Activated CD4-positive, alpha-beta T cell treated with anti-CD3 and anti-CD28 coated beads, Interleukin-2, amount 50 U/mL, for 4 hours (primary cell): ENCODE results near the gene TMPRSS3.

Experiments
- DNase-seq, 2 experiments: peaks; one replicate each; pipeline ENCODE4 v3.0.0-alpha.2; 2020

The TMPRSS3 gene

DNA sequence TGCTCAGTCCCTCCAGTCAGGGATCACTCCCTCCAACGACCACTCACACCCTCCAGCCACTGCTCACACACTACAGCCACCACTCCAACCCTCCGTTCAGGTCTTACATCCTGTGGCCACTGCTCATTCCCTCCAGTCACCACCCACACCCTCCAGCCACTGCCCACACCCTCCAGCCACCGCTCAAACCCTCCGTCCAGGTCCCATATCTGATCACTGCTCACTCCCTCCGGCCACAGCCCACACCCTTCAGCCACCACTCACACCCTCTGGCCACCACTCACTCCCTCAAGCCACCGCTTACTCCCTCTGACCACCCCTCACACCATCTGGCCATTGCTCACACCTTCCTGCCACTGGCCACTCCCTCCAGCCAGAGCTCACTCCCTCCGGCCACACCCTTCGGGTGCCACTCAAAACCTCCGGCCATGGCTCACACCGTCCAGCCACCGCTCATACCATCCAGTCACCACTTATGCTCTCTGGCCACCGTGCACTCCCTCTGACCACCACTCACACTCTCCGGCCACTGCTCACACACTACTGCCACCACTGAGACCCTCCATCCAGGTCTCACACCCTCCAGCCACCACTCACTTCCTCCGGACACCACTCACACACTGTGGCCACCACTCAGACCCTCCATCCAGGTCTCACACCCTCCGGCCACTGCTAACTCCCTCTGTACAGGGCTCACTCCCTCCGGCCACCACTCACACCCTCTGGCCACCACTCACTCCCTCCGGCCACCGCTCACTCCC is 24.8 kb downstream of the TMPRSS3 start:
- DNase-seq, result no peak

DNA sequence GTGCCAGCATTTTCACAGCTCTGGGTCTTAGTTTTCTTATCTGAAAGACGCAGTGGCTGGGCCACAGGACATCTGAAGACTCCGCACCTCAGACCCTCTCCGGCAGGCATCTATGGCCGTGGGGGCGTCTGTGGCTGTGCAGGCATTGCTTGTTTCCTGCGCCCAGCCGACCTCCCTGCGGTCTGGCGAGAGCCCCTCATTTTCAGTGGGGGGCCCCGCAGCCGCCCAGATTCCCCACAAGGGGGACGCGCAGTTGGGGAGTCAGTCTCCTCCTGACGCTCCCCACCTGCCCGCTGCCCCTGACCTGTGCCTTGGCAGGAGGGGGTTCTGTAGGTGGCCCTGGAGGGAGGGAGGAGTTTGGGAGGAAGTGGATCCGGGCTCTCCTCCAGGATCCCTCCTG is 26.0 kb downstream of the TMPRSS3 start:
- no peak for DNase-seq

DNA sequence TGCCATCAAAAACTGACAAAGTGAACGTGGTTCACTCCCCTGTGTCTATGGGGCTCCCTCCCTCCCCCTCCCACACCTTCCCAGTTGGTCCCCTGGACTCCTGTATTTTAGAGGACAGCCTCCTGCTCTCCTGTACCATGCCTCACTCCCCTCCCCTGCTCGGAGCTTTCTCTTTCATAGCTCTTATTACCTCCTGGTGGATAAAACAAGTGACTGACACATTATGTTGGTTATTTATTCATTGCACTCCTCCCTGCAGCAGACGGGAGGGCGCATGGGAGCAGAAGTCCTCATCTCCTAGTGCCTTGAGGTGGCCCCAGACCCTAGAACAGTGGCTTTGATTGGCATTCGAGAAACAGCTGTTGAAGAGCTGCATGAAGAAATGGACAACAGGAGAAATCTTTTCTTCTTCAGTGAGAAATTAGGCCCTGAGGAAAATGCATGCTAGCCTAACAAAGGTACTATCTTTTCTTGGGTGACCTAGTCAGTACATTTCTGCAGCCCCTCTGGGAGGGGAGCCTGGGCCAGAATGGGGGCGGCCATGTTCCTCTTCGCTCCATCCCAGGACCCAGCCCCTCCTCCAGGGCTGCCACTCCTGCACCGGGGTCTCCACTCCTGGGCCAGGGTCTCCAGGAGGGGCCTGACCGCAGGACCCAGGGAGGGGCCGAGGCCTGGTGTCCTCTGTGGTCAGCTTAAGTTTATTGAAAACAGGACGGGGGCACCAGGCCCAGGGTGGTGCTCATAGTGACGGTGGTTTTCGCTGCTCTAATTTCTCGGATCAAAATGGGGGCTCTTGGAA is 28.3 kb downstream of the TMPRSS3 start:
- no peak for DNase-seq

DNA sequence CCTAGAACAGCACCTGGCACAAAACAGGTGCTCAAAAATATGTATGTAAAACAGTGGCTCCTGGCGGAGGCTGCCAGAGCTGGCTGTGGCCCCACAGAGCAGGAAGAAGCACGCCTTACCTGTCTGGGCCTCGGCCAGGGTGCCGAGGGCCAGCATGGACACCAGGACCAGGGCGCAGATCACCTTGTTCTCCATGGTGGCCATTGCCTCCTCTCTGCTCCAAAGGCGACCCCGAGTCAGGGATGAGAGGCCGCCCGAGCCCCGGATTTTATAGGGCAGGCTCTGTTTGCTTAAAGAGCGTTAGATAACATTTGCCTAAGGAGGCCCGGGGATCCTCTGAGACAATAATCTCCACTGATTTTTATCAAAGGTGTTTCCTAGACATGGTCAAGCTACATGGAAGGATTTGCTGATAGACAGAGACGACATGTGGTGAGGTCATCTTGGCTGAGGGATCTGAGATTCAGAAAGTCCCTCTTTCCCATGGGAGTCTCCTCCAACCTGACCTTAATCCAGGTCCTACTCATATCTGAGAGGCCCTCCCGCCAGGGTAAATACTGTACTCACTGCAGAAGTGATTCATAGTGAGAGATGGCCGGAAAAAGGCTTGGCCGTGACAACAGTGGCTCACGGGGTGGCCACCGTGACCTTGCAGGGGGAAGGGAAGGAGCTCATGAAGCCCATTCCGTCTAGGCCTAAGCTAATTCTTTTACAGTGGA is 29.4 kb downstream of the TMPRSS3 start, which contains the start of gene TFF1:
Gene TFF1, minus strand, starts transcription at position 244 of the 719 bp plus-strand sequence. Its CDS starts 40 bp downstream, at position 204.
- no peak for DNase-seq

DNA sequence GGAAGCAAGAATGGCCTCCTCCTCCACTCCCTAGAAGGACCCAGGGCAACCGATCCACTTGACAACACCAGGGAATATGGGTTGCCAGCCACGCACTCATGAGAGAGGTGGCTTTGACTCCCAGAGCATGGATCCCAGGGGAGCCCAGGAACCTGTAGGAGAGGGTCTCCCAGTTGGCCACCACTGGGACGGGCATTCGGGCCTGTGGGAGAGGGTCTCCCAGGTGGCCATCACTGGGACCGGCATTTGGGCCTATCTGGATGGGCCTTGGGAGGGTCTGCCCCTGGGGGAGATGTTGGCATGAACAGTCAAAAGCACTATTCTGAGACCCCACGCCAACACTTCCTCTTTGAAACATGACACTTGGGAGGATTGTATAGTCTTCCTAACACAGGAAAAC is 30.1 kb downstream of the TMPRSS3 start:
- no peak for DNase-seq

DNA sequence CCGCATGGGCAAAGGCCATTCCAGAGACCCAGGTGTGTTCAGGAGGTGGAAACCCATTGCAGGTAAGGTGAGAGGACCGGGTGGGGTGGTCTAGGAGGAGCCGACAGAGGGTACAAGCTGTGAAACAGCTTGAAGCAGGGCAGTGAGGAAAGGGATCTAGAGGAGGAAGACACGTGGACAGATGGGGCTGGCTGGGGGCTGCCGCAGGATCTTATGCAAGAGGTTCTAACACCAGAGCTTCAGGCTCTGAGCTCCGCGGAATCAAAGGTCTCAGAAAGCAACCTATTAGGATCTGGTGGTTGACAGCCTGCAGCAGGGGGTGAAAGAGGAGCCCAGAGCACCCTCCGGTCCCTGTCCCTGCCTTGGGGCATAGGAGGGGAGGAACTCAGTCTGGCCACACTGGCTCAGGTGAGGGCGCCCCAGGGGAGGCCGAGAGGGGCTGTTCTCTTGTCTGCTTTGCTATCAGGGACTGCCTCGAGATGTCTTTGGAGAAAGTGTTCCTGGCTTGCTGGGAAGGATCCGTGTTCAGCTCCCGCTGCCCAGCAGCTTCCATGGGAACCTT is 31.5 kb downstream of the TMPRSS3 start:
- no peak for DNase-seq

DNA sequence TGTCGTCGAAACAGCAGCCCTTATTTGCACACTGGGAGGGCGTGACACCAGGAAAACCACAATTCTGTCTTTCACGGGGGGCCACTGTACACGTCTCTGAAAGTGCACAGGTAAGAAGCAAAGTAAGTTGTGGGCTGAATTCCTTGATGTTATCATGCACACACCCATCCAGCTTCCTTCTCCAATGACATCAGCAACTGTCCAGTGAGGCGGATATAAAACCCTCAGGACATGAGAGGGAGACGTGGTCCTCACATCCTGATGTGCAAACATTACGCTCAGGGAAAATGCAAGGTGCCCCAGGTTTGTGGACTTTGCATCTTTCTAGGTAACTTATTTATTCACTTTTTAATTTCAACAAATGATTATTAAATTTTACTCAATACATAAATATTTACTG is 32.5 kb downstream of the TMPRSS3 start:
- DNase-seq, result no peak

DNA sequence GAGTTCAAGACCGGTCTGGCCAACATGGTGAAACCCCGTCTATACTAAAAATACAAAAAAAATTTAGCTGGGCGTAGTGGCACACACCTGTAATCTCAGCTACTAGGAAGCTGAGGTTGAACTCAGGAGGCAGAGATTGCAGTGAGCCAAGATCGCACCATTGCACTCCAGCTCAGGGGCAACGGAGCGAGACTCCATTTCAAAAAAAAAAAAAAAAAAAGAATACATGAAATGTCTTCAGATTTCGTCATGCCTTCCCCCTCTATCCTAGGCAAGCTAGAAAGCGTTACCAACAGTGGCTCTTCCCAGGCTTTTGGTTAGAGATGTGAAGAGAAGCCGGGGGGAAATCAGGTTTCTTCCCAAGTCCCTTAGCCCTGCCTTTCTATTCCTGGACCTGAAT is 33.2 kb downstream of the TMPRSS3 start:
- no peak for DNase-seq

DNA sequence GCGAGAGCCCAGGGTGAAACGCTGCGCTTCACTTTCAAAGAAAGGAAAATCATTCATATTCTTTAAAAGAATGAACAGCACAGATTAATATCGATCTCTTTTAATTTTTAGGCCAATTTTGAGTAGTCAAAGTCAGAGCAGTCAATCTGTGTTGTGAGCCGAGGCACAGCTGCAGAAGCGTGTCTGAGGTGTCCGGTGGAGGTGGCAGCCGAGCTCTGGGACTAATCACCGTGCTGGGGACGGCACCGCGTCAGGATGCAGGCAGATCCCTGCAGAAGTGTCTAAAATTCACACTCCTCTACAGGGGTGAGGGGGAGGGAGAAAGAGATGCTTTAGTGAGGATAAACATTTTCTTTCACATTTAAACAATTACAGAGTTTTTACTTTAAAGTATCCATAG is 33.7 kb downstream of the TMPRSS3 start:
- no peak for DNase-seq

DNA sequence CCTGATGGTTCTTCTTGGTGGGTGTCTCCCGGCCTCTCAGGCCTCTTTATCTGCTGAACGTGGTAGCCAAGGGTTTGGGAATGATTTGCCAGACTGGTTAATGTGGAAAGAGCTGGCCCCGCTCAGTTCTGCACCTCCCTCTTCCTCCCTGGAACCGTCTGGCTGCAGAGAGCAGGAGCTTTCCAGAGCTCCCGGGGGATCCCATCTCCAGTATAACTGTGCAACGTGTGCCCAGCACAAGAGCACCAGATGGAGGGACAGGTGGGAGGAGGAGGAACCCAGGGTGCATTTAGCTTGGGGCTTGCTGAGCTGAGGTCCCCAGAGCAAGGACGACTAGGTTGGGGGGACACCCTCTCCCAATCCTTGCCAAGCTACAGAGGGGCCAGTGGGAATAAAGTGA is 34.6 kb downstream of the TMPRSS3 start:
- no peak for DNase-seq

DNA sequence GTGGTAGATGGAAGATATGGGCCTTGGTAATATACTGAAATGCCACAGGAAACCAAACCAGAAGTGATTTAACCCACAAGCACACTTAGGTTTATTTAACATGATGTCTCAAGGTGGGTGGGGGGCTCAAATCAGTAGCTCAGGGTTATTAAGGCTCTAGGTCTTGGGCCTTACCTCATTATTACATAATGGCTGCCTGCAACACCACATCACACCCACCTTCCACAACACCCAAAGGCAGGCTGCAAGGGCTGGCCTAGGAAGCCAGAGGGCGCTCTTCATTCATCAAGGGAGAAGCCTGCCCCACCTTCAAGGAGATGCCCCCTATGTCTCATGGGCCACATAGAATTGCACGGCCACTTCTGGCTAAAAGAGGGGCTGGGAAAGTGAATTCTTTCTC is 35.5 kb downstream of the TMPRSS3 start:
- DNase-seq, result no peak

DNA sequence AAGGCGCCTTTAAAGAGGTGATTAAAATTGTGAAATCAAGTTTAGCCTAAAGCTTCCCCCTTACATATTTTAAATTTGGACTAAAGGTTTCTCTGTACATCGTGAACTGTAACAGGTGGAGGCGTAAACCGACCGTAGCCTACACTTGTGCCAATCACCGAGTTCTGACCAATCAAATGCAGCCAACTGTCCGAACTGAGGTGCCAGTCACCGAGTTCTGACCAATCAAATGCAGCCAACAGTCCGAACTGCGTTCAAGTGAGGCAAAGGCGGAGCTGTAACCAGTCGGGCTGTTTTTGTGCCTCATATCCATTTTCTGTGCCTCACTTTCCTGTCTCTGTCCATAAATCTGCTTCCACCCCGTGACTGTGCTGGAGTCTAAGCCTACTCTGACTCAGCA is 36.9 kb downstream of the TMPRSS3 start:
- no peak for DNase-seq

DNA sequence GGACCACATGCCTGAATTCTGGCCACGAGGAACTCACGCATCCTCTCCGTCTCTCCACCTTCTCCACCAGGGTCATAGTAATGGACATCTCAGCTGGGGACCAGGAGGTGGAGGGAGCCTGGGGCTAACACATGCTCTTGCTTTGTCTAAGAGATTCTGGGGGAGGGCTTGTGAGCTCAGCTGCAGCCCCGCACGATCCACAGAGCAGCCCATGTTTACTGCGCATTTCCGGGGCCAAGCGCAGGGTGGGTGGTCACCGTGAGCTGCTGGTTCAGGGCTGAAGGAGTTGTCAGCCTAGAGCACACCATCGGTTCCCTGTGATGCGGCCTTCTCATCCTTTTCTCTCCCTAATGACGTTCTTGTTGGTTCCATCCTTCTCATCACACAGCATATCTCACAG is 37.6 kb downstream of the TMPRSS3 start:
- no peak for DNase-seq

DNA sequence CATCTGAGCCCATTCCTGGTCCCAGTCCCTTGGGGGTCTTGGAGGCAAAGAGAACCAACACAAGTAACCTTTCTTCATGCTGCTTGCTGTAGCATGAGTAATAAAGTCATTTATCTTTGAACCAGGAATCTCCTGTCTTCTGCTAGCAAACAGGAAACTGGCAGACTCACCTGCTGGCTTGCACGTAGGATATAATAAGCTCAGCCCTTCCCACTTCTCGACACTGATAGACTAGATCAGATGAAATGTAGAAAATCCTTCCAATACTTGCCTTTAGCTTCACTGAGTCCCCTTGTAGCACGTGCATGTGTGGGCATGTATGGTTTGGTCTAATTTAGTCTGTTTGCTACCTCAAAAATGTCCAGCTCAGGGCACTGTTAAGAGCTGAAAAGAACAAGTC is 38.5 kb downstream of the TMPRSS3 start:
- no peak for DNase-seq

DNA sequence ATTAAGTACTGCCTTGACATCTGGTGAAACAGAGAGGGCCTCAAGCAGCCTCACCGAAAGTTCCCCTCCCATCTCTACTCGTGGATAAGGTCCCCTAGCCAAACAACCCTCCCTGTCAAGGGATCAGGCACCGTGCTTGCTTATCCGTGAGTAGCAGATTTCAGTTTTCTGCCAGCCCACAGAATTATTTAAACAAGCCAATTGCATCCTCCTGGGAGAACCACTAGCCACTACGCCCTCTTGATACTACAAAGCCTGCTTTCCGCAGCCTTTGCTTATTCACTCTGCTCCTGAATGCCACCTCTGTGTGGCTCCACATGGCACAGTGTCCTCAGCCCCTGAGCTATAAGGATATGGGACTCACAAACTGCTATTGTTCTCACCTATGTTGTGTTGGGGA is 39.2 kb downstream of the TMPRSS3 start:
- no peak for DNase-seq

DNA sequence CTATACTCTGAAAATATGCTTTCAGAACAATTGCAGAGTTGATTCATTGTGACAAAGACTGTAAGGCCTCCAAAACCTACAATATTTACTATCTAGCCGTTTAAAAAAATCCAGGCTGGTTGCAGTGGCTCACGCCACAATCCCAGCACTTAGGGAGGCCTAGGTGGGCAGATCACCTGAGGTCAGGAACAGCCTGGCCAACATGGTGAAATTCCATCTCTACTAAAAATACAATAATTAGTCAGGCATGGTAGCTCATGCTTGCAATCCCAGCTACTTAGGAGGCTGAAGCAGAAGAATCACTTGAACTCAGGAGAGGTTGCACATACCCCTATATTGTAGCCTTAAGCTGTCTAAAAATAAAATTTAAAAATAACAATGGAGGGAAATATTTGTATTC is 39.8 kb downstream of the TMPRSS3 start:
- no peak for DNase-seq

DNA sequence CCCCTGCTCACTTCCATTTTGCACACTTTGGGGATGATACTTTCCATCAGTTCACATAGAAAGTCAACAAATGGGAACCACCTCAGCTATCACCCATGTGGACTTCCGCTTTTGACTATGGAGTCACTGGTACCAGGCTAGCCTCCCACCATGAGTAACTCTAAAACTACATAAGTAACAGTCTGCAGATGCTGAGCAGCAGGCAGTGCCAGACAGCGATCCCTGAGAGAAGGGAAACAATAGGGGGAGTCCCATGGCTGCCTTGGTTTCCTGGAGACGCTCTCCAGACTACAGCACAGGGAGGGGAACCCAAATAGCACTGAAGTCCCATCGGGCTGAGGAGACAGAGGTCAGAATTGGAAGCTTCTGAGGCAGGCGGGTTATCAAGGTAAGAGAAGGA is 42.2 kb downstream of the TMPRSS3 start:
- no peak for DNase-seq

DNA sequence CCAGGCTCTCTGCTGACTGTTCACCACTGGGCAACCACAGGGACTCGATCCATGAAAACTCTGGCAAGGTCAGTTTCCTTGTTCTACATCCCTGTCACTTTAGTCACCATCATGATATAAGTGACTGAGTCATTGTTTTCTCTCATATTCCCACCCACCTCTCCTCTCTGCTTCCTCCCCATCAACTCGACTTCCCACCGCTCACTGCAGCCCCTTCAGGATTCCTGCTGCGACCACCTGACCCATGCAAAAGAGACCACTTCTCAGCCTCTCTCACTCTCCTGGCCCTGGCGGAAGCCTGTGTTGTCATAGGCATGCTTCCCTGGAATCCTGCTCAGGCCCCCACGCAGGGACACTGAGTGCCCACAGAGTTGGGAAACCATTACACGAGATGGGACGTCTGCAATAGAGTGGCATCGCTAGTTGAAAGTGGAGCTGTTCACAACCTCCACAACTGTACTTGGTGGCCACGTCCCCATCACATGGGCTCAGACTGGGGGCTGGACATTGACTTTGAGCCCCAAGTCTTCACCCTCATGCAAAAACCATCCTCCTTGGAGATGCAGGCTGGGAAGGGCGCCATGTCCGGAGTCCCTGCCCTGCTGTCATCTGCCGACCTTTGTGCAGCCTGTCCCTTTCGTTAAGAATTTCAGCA is 43.3 kb downstream of the TMPRSS3 start:
- DNase-seq, result no peak

DNA sequence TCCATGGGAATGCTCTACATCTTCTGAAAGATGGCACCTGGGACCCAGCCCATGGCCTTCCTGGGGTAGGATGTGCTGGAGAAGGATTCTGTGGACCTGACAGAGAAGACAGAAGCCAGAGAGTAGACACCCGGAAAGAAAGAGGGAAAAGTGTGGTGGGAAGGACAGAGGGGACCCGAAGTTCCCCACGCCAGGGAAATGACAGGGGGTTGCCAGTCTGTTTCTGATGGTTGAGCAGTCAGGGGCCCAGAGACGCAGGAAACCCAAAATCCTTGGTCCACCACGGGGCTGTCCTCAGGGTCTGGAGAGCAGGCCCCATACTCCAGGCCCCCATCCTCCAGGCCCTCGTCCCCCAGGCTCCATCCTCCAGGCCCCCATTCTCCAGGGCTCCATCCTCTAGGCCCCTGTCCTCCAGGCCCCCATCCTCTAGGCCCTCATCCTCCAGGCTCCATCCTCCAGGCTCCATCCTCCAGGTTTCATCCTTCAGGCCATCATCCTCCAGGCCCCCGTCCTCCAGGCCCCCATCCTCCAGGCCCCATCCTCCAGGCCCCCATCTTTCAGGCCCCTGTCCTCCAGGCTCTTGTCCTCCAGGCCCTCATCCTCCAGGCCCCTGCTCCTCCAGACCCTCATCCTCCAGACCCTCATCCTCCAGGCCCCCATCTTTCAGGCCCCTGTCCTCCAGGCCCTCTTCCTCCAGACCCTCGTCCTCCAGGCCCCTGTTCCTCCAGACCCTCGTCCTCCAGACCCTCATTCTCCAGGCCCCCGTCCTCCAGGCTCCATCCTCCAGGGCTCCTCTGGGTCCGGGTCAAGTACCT is 44.0 kb downstream of the TMPRSS3 start:
- DNase-seq, result no peak

DNA sequence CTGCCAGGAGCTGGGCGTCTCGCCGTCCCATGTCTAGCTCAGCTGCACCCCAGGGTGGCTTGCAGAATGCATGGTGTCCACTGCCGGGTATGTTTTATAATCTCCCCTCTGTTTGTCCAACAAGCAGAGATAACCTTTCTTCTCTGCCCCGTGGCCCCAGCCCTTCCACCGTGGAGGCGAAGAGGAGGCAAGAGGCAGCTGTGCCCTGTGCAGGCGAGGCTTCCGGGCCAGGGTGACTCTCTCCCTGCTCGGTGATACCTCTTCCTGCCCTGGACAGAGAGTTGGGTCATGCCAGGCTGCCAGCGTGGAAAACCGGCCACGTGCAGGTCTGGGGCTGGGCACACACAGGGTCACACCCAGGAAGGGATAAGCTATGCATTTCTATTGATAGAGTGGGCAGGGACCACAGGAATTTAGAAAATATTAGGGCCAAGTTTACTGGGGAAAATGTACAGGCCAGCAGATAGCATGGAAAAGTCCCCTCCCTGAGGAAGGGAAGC is 44.9 kb downstream of the TMPRSS3 start, which contains the start of gene TFF2:
Gene TFF2, minus strand, starts transcription at position 68 of the 500 bp plus-strand sequence. Its CDS starts 37 bp downstream, at position 31.
- DNase-seq, result no peak

DNA sequence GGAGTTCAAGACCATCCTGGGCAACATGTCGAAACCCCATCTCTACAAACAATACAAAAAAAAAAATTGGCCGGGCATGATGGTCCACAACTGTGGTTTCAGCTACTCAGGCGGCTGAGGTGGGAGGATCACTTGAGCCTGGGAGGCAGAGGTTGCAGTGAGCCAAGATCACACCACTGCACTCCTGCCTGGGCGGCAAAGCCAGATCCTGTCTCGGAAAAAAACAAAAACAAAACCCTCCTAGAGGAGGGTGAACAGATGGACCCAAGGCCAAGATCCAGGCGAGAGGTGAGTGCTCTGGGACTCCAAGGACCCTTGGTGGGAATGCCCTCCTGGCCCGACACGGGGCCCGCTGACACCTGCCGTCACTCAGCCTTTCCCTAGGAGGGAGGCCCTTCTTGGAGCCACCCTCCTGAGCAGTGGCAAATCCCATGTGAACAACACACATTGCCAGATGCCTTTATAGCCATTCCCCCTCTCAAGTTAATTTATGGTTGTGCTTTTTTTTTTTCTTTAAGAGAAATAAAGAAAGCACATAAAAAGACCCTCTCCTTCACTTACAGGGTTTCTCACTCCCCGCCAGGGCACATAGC is 45.4 kb downstream of the TMPRSS3 start:
- no peak for DNase-seq
